Prostate gland (tissue), 2 donors: ENCODE results near the gene CEP85.

Source experiments
- POLR2A ChIP-seq: fragments of 450-650 bp; IDR thresholded peaks from one replicate; pipeline ENCODE4 v1.6.1; 2016; ENCODE audit warnings: antibody characterized with exemption, mild to moderate bottlenecking
- POLR2AphosphoS5 ChIP-seq: sonication (generic); formaldehyde crosslinking; IDR thresholded peaks from one replicate; pipeline ENCODE4 v1.6.1; 2017; ENCODE audit warnings: antibody characterized with exemption
- TF ChIP-seq, protein P1 (sequence below), 4 experiments: fragments of 200-600 bp in 2 of 4; fragments of 450-650 bp in 2 of 4; sonication (generic) in 2 of 4; IDR thresholded peaks; 1 replicate in 3 of 4; 2 replicates in 1 of 4; pipeline ENCODE4 v1.5.1; 2016 to 2019; ENCODE audit warnings: antibody characterized with exemption in 4 of 4, mild to moderate bottlenecking in 2 of 4, moderate library complexity in 2 of 4

DNA sequence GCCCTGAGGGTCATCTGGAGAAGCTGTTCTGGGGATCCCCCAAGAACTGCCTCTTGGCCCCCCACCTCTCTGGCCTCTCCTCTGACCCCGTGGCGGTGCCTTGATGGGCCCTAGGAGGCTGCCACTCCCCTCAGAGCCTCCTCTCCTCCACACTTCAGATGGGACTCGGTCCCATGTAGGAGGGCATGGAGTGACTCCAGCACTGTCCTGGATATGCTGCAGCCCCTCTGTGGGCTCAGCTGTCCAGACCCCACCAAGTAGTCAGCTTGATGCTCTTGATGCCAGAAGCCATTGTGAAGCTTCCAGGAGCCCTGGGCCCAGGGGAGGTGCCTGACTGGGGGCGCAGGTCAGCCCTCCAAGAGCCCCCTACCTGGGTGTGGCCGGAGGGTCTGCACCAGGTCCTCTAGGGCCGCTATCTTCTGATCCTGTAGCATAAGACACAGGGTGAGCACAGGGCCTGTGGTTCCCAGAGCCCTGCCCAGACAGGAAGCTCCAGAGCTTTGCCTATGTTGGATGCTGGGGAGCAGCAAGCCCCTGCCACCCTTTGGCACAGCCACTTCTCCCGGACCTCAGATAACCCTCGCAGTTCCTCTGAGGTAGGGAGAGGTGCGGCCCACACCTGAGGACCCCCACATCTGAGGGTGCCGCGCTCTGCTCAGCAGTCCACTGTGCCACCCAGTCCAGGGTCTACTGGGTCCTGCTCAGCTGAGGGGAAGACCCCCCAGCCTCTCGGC is 63.2 kb downstream of the CEP85 start:
- TF ChIP-seq POLR2AphosphoS5 (no peak), POLR2A (no peak)
- TF ChIP-seq, protein P1, sequence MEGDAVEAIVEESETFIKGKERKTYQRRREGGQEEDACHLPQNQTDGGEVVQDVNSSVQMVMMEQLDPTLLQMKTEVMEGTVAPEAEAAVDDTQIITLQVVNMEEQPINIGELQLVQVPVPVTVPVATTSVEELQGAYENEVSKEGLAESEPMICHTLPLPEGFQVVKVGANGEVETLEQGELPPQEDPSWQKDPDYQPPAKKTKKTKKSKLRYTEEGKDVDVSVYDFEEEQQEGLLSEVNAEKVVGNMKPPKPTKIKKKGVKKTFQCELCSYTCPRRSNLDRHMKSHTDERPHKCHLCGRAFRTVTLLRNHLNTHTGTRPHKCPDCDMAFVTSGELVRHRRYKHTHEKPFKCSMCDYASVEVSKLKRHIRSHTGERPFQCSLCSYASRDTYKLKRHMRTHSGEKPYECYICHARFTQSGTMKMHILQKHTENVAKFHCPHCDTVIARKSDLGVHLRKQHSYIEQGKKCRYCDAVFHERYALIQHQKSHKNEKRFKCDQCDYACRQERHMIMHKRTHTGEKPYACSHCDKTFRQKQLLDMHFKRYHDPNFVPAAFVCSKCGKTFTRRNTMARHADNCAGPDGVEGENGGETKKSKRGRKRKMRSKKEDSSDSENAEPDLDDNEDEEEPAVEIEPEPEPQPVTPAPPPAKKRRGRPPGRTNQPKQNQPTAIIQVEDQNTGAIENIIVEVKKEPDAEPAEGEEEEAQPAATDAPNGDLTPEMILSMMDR (IDR thresholded peaks at IDR 0.05): no peak
